ENCODE results near the gene NRP2.

NRP2 gene

GRCh38 chr2:205752296-205752820 is 70.1 kb downstream of the NRP2 start:
- H3K36me3 ChIP-seq (ENCODE audit: insufficient read depth): no peaks in the 10 kb centered on the region
- no peak overlapping the region for H3K4me2 ChIP-seq
- H2AFZ ChIP-seq (ENCODE audit: low read depth): no peak overlapping the region
- H3K4me1 ChIP-seq (ENCODE audit: low read depth, poor library complexity, severe bottlenecking): no peaks in the 10 kb centered on the region
- no peak for TF ChIP-seq CTCF (conservative IDR thresholded peaks at IDR 0.05; ENCODE audit: low read depth, low read length)
- H4K20me1 ChIP-seq (ENCODE audit: insufficient read depth): no peaks in the 10 kb centered on the region
- no peaks in the 10 kb centered on the region for H3K79me2 ChIP-seq (ENCODE audit: insufficient read depth, low read depth)
- no peaks in the 10 kb centered on the region for H3K27me3 ChIP-seq (ENCODE audit: insufficient read depth, low read depth)
- no peak overlapping the region for H3K27ac ChIP-seq
- H3K4me3 ChIP-seq (IDR thresholded peaks at IDR 0.05; ENCODE audit: insufficient read depth, low read depth, low read length): no peak overlapping the region
- no peak overlapping the region for H3K9ac ChIP-seq

GRCh38 chr2:205752924-205753323 is 70.6 kb downstream of the NRP2 start:
- H3K4me1 ChIP-seq (ENCODE audit: low read depth, poor library complexity, severe bottlenecking): no peaks in the 10 kb centered on the region

GRCh38 chr2:205754285-205754923 is 72.1 kb downstream of the NRP2 start:
- no peak overlapping the region for H2AFZ ChIP-seq (ENCODE audit: low read depth)
- TF ChIP-seq CTCF (conservative IDR thresholded peaks at IDR 0.05; ENCODE audit: low read depth, low read length): no peak
- no peaks in the 10 kb centered on the region for H3K79me2 ChIP-seq (ENCODE audit: insufficient read depth, low read depth)
- no peaks in the 10 kb centered on the region for H3K27me3 ChIP-seq (ENCODE audit: insufficient read depth, low read depth)
- H3K4me1 ChIP-seq (ENCODE audit: low read depth, poor library complexity, severe bottlenecking): no peaks in the 10 kb centered on the region
- H3K4me2 ChIP-seq: no peak overlapping the region
- H4K20me1 ChIP-seq (ENCODE audit: insufficient read depth): no peaks in the 10 kb centered on the region
- H3K4me3 ChIP-seq (IDR thresholded peaks at IDR 0.05; ENCODE audit: insufficient read depth, low read depth, low read length): no peak overlapping the region
- no peaks in the 10 kb centered on the region for H3K36me3 ChIP-seq (ENCODE audit: insufficient read depth)
- no peak overlapping the region for H3K9ac ChIP-seq
- H3K27ac ChIP-seq: no peak overlapping the region

More at GRCh38 chr2:205752924-205753323, 70.6 kb downstream of the NRP2 start:
- Histone ChIP-seq H3K36me3 (ENCODE audit: insufficient read depth) (no peaks in the 10 kb centered on the region), H3K79me2 (ENCODE audit: insufficient read depth, low read depth) (no peaks in the 10 kb centered on the region), H3K9ac (no peak overlapping the region), H3K4me2 (no peak overlapping the region), H3K27me3 (ENCODE audit: insufficient read depth, low read depth) (no peaks in the 10 kb centered on the region), H2AFZ (ENCODE audit: low read depth) (no peak overlapping the region), H3K27ac (no peak overlapping the region), H4K20me1 (ENCODE audit: insufficient read depth) (no peaks in the 10 kb centered on the region), H3K4me3 (IDR thresholded peaks at IDR 0.05; ENCODE audit: insufficient read depth, low read depth, low read length) (no peak overlapping the region)
- TF ChIP-seq CTCF (conservative IDR thresholded peaks at IDR 0.05; ENCODE audit: low read depth, low read length): no peak

- no peak overlapping the region for H3K9ac ChIP-seq
These were observed 72.6 kb downstream of the NRP2 start for GRCh38 chr2:205754924-205755321.

More at GRCh38 chr2:205754924-205755321, 72.6 kb downstream of the NRP2 start:
- Histone ChIP-seq H3K27me3 (ENCODE audit: insufficient read depth, low read depth) (no peaks in the 10 kb centered on the region), H3K79me2 (ENCODE audit: insufficient read depth, low read depth) (no peaks in the 10 kb centered on the region), H3K36me3 (ENCODE audit: insufficient read depth) (no peaks in the 10 kb centered on the region), H3K4me1 (ENCODE audit: low read depth, poor library complexity, severe bottlenecking) (no peaks in the 10 kb centered on the region), H3K4me2 (no peak overlapping the region), H3K4me3 (IDR thresholded peaks at IDR 0.05; ENCODE audit: insufficient read depth, low read depth, low read length) (no peak overlapping the region), H3K27ac (no peak overlapping the region), H2AFZ (ENCODE audit: low read depth) (no peak overlapping the region), H4K20me1 (ENCODE audit: insufficient read depth) (no peaks in the 10 kb centered on the region)
- TF ChIP-seq CTCF (conservative IDR thresholded peaks at IDR 0.05; ENCODE audit: low read depth, low read length): no peak

Measured in KMS-11 (cell line).